Nephron (organoid): ENCODE data around the gene CRADD.
"Not testable (repeated sequence)": the region's sequence is repeated elsewhere in the genome, so short reads cannot be mapped to it uniquely, and the experiment has no call there.

Experiments
- H3K27ac Mint-ChIP-seq, 3 experiments: 2 replicates each; pipeline ENCODE4 v1.8.0; 2020; ENCODE audit warnings: mixed read lengths in 3 of 3, mild to moderate bottlenecking in 2 of 3, moderate library complexity in 1 of 3
- H3K27me3 Mint-ChIP-seq: 2 replicates; pipeline ENCODE4 v1.8.0; 2021; ENCODE audit warnings: low read depth, mild to moderate bottlenecking, moderate library complexity, mixed read lengths
- H3K36me3 Mint-ChIP-seq: 2 replicates; pipeline ENCODE4 v1.8.0; 2020; ENCODE audit warnings: low read depth, mixed read lengths
- H3K4me1 Mint-ChIP-seq: 2 replicates; pipeline ENCODE4 v1.8.0; 2020; ENCODE audit warnings: mixed read lengths
- H3K4me3 Mint-ChIP-seq, 3 experiments: 2 replicates each; pipeline ENCODE4 v1.8.0; 2020; ENCODE audit warnings: mild to moderate bottlenecking in 3 of 3, mixed read lengths in 3 of 3, moderate library complexity in 2 of 3
- H3K9me3 Mint-ChIP-seq: 2 replicates; pipeline ENCODE4 v1.8.0; 2020; ENCODE audit warnings: mixed read lengths
- CTCF ChIP-seq, 3 experiments: fragments of 200-600 bp; sonication (generic); IDR thresholded peaks; one replicate each; pipeline ENCODE4 v1.5.0; 2021; ENCODE audit warnings: antibody characterized with exemption in 3 of 3; ENCODE audit not compliant: unreplicated experiment in 3 of 3

The CRADD gene

DNA sequence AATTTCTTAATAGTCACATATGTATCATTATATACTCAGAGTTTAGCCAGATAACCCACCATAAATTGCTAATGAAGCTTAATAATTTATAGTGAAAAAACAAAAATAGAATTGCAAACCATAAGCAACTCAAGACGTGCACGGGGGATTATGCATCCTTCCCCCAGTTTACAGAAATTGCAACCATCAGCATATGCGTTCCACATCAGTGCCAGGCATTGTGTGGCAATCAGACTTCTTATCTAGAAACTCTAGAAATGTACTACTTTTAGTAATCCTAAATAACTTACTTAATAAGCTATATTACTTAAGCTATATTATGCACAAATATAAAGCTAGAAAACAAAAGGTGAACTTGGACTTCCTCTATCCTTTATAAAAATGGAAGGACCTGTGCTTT, 115.8 kb downstream of the CRADD start:
- H3K27me3 Mint-ChIP-seq = peaks cover 16% of the 10 kb centered on the region
- peaks cover 11% of the 10 kb centered on the region for H3K4me1 Mint-ChIP-seq
- no peak overlapping the region for H3K27ac Mint-ChIP-seq
- no peaks in the 10 kb centered on the region for H3K9me3 Mint-ChIP-seq
- H3K36me3 Mint-ChIP-seq = no peaks in the 10 kb centered on the region
- TF ChIP-seq CTCF (IDR thresholded peaks at IDR 0.05; ENCODE audit: unreplicated experiment in 3 of 3) = no peak
- no peak overlapping the region for H3K4me3 Mint-ChIP-seq

GRCh38 chr12:93793983-93794382, 116.8 kb downstream of the CRADD start:
- peaks cover 16% of the 10 kb centered on the region for H3K27me3 Mint-ChIP-seq
- H3K4me1 Mint-ChIP-seq = peaks cover 11% of the 10 kb centered on the region
- H3K4me3 Mint-ChIP-seq = no peak overlapping the region
- TF ChIP-seq CTCF (IDR thresholded peaks at IDR 0.05; ENCODE audit: unreplicated experiment in 3 of 3) = no peak
- H3K9me3 Mint-ChIP-seq = no peaks in the 10 kb centered on the region
- no peaks in the 10 kb centered on the region for H3K36me3 Mint-ChIP-seq
- H3K27ac Mint-ChIP-seq = no peak overlapping the region

DNA sequence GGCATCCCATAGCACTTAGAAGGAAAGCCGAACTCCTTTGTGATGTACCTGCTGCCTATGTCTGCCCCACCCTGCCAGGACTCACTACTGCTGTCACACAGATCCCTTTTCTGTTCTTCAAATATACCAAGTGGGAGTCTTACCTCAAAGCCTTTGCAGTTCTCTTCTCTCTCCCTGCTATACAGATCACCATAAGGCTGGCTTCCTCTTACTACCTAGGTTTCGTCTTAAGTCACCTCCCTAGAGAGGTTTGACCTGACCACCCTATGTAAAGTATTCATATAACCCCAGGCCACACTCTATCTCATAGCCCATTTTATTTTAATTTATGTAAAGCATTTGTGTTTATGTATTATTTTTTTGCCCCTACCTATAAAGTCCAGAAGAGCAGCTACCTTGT, 117.6 kb downstream of the CRADD start:
- H3K36me3 Mint-ChIP-seq = no peaks in the 10 kb centered on the region
- TF ChIP-seq CTCF (IDR thresholded peaks at IDR 0.05; ENCODE audit: unreplicated experiment in 3 of 3) = no peak
- no peak overlapping the region for H3K4me3 Mint-ChIP-seq
- peaks cover 4% of the 10 kb centered on the region for H3K4me1 Mint-ChIP-seq
- no peak overlapping the region for H3K27ac Mint-ChIP-seq
- no peaks in the 10 kb centered on the region for H3K9me3 Mint-ChIP-seq
- peaks cover 11% of the 10 kb centered on the region for H3K27me3 Mint-ChIP-seq

GRCh38 chr12:93795352-93795751, 118.2 kb downstream of the CRADD start:
- H3K27ac Mint-ChIP-seq = no peak overlapping the region
- TF ChIP-seq CTCF (IDR thresholded peaks at IDR 0.05; ENCODE audit: unreplicated experiment in 3 of 3) = no peak
- H3K27me3 Mint-ChIP-seq = peaks cover 11% of the 10 kb centered on the region
- no peaks in the 10 kb centered on the region for H3K36me3 Mint-ChIP-seq
- H3K4me1 Mint-ChIP-seq = no peaks in the 10 kb centered on the region
- no peaks in the 10 kb centered on the region for H3K9me3 Mint-ChIP-seq
- H3K4me3 Mint-ChIP-seq = no peak overlapping the region

DNA sequence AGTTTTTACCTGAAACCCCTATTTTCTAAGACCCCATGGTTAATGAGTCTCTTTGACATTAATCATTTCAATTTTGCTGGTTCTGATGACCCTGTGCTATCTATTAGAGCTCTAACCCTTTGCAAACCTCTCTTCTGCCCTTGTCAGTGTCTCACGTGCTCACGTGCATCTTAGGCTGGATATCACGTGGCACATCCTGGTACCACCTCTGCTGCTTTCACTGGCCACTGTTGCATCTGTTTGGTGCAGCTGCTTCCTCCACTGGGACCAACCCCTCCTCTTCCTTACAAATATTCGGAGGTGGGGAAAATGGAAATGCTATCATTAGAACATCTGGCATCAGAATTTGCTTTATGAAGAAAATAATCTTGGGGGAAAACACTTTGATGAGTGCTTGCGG, 119.6 kb downstream of the CRADD start:
- Mint-ChIP-seq H3K36me3 (no peaks in the 10 kb centered on the region), H3K9me3 (no peaks in the 10 kb centered on the region), H3K27ac (no peak overlapping the region), H3K27me3 (peaks cover 11% of the 10 kb centered on the region), H3K4me3 (no peak overlapping the region), H3K4me1 (no peaks in the 10 kb centered on the region)
- TF ChIP-seq CTCF (IDR thresholded peaks at IDR 0.05; ENCODE audit: unreplicated experiment in 3 of 3) = no peak

- H3K4me1 Mint-ChIP-seq = peaks cover 12% of the 10 kb centered on the region
These were observed 121.3 kb downstream of the CRADD start for GRCh38 chr12:93798279-93799151.

DNA sequence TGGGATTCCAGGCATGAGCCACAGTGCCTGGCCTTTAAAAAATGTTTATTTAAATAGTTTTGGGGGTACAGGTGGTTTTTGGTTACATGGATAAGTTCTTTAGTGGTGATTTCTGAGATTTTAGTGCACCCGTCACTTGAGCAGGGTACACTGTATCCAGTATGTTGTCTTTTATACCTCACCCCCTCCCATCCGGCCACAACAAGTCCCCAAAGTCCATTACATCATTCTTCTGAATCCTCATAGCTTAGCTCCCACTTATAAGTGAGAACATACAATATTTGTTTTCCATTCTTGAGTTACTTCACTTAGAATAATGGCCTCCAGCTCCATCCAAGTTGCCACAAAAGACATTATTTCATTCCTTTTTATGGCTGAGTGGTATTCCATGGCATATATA, 124.5 kb downstream of the CRADD start:
- H3K27ac Mint-ChIP-seq, H3K36me3 Mint-ChIP-seq: not testable (repeated sequence)
- H3K27me3 Mint-ChIP-seq = peaks cover 10% of the 10 kb centered on the region

More at GRCh38 chr12:93798279-93799151, 121.3 kb downstream of the CRADD start:
- H3K27me3 Mint-ChIP-seq = peaks cover 6% of the 10 kb centered on the region
- no peak overlapping the region for H3K4me3 Mint-ChIP-seq
- no peak overlapping the region for H3K27ac Mint-ChIP-seq
- H3K9me3 Mint-ChIP-seq = no peaks in the 10 kb centered on the region
- no peak for TF ChIP-seq CTCF (IDR thresholded peaks at IDR 0.05; ENCODE audit: unreplicated experiment in 3 of 3)
- H3K36me3 Mint-ChIP-seq = no peaks in the 10 kb centered on the region

More for the DNA sequence above, 124.5 kb downstream of the CRADD start:
- not testable (repeated sequence) for H3K9me3 Mint-ChIP-seq, H3K4me3 Mint-ChIP-seq
- H3K4me1 Mint-ChIP-seq = peaks cover 18% of the 10 kb centered on the region
